ENCODE results near the gene PRKAR1A.

GRCh38 chr17:68498479-68499326 lies 13.5 kb upstream of the PRKAR1A start:
- TF ChIP-seq CTCF (IDR thresholded peaks at IDR 0.05; ENCODE audit: insufficient read depth, low read length), result no peak
- TF ChIP-seq REST (IDR thresholded peaks at IDR 0.05; ENCODE audit: insufficient replicate concordance, low read depth), result no peak
- no peak for TF ChIP-seq GABPA (IDR thresholded peaks at IDR 0.05; ENCODE audit: low read depth)
